HepG2 (cell line): ENCODE data around the gene ITPK1. TPM values are rescaled to one million over a fixed set of nuclear protein-coding genes. Genes with fewer than 3 reads are reported as not detected.

Experiments
- ATAC-seq: fragments of 200-7000 bp; cut with Tn5 transposase; 3 replicates; pipeline ENCODE4 v1.9.1; 2020; ENCODE audit warnings: mild to moderate bottlenecking, moderate library complexity
- BruUV-seq: library from RNA; stranded (reverse); fragments of 400-500 nt; replicated peaks from 2 replicates; lab custom pipeline; 2021; lab: Mats Ljungman, UMichigan
- CTCF ChIA-PET: fragments of 300-600 bp; formaldehyde crosslinking; extraction: SDS; loops from one replicate; lab custom pipeline; 2021; ENCODE audit warnings: low total read pairs, inconsistent platforms, low intra/inter-chr PET ratio; lab: Yijun Ruan, JAX
- POLR2A ChIA-PET: fragments of 350-600 bp; sonication (Branson Sonifier 250); formaldehyde crosslinking; loops from one replicate; lab custom pipeline; 2020; ENCODE audit warnings: antibody characterized with exemption, inconsistent platforms; lab: Yijun Ruan, JAX
- DNase-seq: peaks from one replicate; pipeline ENCODE4 v3.0.0-alpha.2; 2015; ENCODE audit warnings: low spot score
- FAIRE-seq: peaks from 3 replicates; lab custom pipeline; 2011; peaks lifted over from hg19 to GRCh38; lab: Jason Lieb, UNC
- H2AFZ ChIP-seq: one replicate; pipeline ENCODE4 v1.6.1; 2011; ENCODE audit warnings: low read length, inconsistent platforms
- H3K27ac ChIP-seq: fragments of 300-600 bp; 3 replicates; pipeline ENCODE4 v1.8.0; 2011; ENCODE audit warnings: mixed run types, mild to moderate bottlenecking, mixed read lengths, low read length, inconsistent platforms; ENCODE audit not compliant: insufficient read depth; ENCODE audit errors: extremely low read length
- H3K27me3 ChIP-seq, 2 experiments: fragments of 200-600 bp in 1 of 2; 2 replicates in 1 of 2; 3 replicates in 1 of 2; pipeline versions ENCODE4 v1.6.0 to v1.8.0; 2011; ENCODE audit warnings: low read length in 2 of 2, mild to moderate bottlenecking in 2 of 2, moderate library complexity in 2 of 2, inconsistent platforms in 1 of 2; ENCODE audit not compliant: insufficient read depth in 2 of 2, control insufficient read depth in 1 of 2
- H3K36me3 ChIP-seq, 2 experiments: fragments of 200-600 bp in 1 of 2; replicated peaks in 1 of 2; 2 replicates in 1 of 2; 3 replicates in 1 of 2; pipeline versions ENCODE4 v1.5.1 to v1.8.0; 2011; ENCODE audit warnings: low read length in 2 of 2, inconsistent platforms in 1 of 2; ENCODE audit not compliant: insufficient read depth in 2 of 2, control insufficient read depth in 1 of 2
- H3K4me1 ChIP-seq: 2 replicates; pipeline ENCODE4 v1.5.1; 2012; ENCODE audit warnings: low read length, inconsistent platforms; ENCODE audit not compliant: insufficient read depth
- H3K4me2 ChIP-seq: 2 replicates; pipeline ENCODE4 v1.6.0; 2011; ENCODE audit warnings: low read depth, low read length, inconsistent platforms
- H3K4me3 ChIP-seq, 3 experiments: fragments of 200-600 bp in 1 of 3; sonication (generic), shearing (Covaris generic) in 1 of 3; replicated peaks in 1 of 3; 2 replicates each; pipeline ENCODE4 v1.5.1; 2011 to 2016; ENCODE audit warnings: low read length in 3 of 3, inconsistent platforms in 2 of 3, low read depth in 2 of 3, mild to moderate bottlenecking in 2 of 3, control low read depth in 1 of 3, mixed read lengths in 1 of 3; ENCODE audit not compliant: insufficient read depth in 1 of 3
- H3K79me2 ChIP-seq: one replicate; pipeline ENCODE4 v1.6.1; 2011; ENCODE audit warnings: low read length, inconsistent platforms; ENCODE audit not compliant: insufficient read depth
- H3K9ac ChIP-seq: 2 replicates; pipeline ENCODE4 v1.6.0; 2011; ENCODE audit warnings: mild to moderate bottlenecking, low read depth, low read length, inconsistent platforms; ENCODE audit not compliant: insufficient read depth
- H3K9me3 ChIP-seq: 2 replicates; pipeline ENCODE4 v1.5.1; 2012; ENCODE audit warnings: mild to moderate bottlenecking, low read length
- H4K20me1 ChIP-seq: 2 replicates; pipeline ENCODE4 v1.6.0; 2011; ENCODE audit warnings: inconsistent platforms, mild to moderate bottlenecking, low read length, moderate library complexity; ENCODE audit not compliant: insufficient read depth
- MYC ChIP-seq: sonication (generic); formaldehyde crosslinking; IDR thresholded peaks from 2 replicates; pipeline ENCODE4 v1.9.0; 2021; ENCODE audit warnings: missing genetic modification reagents, borderline replicate concordance
- SOX6 ChIP-seq, 2 experiments: fragments of 450-650 bp in 1 of 2; sonication (generic) in 1 of 2; formaldehyde crosslinking in 1 of 2; IDR thresholded peaks; 2 replicates each; pipeline versions ENCODE4 v1.4.0 to v1.6.1; 2017 to 2020; ENCODE audit warnings: antibody characterized with exemption in 1 of 2, mild to moderate bottlenecking in 1 of 2, missing genetic modification reagents in 1 of 2
- WGBS: methylation state at CpG from one replicate; pipeline ENCODE4 v1.1.6; 2017; ENCODE audit warnings: low lambda C conversion rate; 5-methylcytosine and 5-hydroxymethylcytosine counted together
- in situ Hi-C: cut with HindIII; loops from 2 replicates; pipeline ENCODE4 v1.10.0; 2017; ENCODE audit warnings: low pct_unique_long_range_greater_than_20kb; ENCODE audit not compliant: extremely low pct_ligation_motif_present
- intact Hi-C: fragments of 100-400 bp; cut with micrococcal nuclease; formaldehyde crosslinking; loops from one replicate; pipeline ENCODE4 v1.10.0; 2022; ENCODE audit not compliant: unreplicated experiment
- polyA plus RNA-seq, 8 experiments: library from polyadenylated mRNA; depleted of rRNA in 3 of 8; stranded (reverse) in 7 of 8; unstranded in 1 of 8; fragments of >200 nt; fragmentation: Illumina TruSeq in 4 of 8; extraction: Trizol in 4 of 8; gene quantifications; 2 replicates each; pipeline versions ENCODE4 v1.2.1 to v1.2.3, GENCODE V29; 2011 to 2016; ENCODE audit warnings: low read depth in 4 of 8, missing spikeins in 1 of 8, mixed read lengths in 1 of 8; ENCODE audit not compliant: insufficient read depth in 1 of 8
- total RNA-seq, 5 experiments: library from RNA; depleted of rRNA; stranded (reverse); fragments of >200 nt; fragmentation: Illumina TruSeq; extraction: Trizol; gene quantifications; 2 replicates each; pipeline ENCODE4 v1.2.3, GENCODE V29; 2016; ENCODE audit warnings: low read depth in 1 of 5
- TF ChIP-seq, protein P1 (sequence below): sonication (generic); formaldehyde crosslinking; IDR thresholded peaks from 2 replicates; pipeline ENCODE4 v1.5.1; 2020; ENCODE audit warnings: mild to moderate bottlenecking, missing genetic modification reagents, moderate library complexity

The ITPK1 gene
- total and polyA plus RNA-seq, 2 of the 13 experiments (the other 11 are each of a cell fraction or from before 2014, with no cell fraction given), result 20.5 to 47.5 TPM

DNA sequence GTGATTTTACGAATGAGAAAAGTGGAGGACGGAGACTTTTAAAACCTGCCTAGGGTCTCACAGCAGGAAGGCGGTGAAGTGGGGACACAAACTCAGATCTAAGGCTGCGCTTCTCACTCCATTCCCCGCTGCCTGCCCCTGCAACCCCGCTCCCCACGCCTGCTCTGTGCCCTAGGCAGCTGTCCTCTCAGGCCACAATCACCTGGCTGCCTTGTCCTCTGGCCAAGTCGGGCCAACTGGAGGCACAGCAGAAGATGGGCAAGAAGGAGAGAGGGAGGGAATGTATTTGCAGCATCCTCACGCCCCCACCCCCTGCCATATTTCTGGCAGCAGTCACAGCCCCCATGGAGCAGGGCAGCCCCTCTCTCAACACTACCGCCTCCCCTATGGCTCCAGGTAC, 97.8 kb downstream of the ITPK1 start:
- ChIA-PET POLR2A (no interaction called here), CTCF (no interaction called here)
- H3K4me3 ChIP-seq, result 0 out of 6 replicates have a peak overlapping the region, but pooled peaks of 1 of the 3 experiments have one; percentile 6
- peaks cover 79% of the 10 kb centered on the region for H3K4me1 ChIP-seq
- H3K79me2 ChIP-seq, result peaks cover 8% of the 10 kb centered on the region
- peak overlapping the region; percentile 85 for H3K27ac ChIP-seq
- DNase-seq, result no peak
- H3K9ac ChIP-seq, result peak overlapping the region; percentile 76; the same call in 1 of the 2 replicates
- TF ChIP-seq SOX6 (IDR thresholded peaks at IDR 0.05) (no peak), SOX6 (CRISPR knock-in tag; IDR thresholded peaks at IDR 0.05) (no peak), MYC (CRISPR knock-in tag) (0 out of 2 replicates have a peak, but pooled peaks have one; percentile 7)
- TF ChIP-seq, protein P1, sequence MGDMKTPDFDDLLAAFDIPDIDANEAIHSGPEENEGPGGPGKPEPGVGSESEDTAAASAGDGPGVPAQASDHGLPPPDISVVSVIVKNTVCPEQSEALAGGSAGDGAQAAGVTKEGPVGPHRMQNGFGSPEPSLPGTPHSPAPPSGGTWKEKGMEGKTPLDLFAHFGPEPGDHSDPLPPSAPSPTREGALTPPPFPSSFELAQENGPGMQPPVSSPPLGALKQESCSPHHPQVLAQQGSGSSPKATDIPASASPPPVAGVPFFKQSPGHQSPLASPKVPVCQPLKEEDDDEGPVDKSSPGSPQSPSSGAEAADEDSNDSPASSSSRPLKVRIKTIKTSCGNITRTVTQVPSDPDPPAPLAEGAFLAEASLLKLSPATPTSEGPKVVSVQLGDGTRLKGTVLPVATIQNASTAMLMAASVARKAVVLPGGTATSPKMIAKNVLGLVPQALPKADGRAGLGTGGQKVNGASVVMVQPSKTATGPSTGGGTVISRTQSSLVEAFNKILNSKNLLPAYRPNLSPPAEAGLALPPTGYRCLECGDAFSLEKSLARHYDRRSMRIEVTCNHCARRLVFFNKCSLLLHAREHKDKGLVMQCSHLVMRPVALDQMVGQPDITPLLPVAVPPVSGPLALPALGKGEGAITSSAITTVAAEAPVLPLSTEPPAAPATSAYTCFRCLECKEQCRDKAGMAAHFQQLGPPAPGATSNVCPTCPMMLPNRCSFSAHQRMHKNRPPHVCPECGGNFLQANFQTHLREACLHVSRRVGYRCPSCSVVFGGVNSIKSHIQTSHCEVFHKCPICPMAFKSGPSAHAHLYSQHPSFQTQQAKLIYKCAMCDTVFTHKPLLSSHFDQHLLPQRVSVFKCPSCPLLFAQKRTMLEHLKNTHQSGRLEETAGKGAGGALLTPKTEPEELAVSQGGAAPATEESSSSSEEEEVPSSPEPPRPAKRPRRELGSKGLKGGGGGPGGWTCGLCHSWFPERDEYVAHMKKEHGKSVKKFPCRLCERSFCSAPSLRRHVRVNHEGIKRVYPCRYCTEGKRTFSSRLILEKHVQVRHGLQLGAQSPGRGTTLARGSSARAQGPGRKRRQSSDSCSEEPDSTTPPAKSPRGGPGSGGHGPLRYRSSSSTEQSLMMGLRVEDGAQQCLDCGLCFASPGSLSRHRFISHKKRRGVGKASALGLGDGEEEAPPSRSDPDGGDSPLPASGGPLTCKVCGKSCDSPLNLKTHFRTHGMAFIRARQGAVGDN (CRISPR knock-in tag), result peak; percentile 24
- TF ChIP-seq, all 625 proteins: peak for 2
- no peaks in the 10 kb centered on the region for H3K9me3 ChIP-seq
- intact Hi-C loops, result no loop called here
- no peak overlapping the region for H2AFZ ChIP-seq
- H3K27me3 ChIP-seq, result no peaks in the 10 kb centered on the region
- ATAC-seq (no peak), FAIRE-seq (no peak)
- WGBS, result 90% methylated on average over 9 of the region's 10 CpGs
- H3K36me3 ChIP-seq, result peaks cover 4 to 5% of the 10 kb centered on the region in 2 experiments; a peak in 4 of 5 replicates
- BruUV-seq, result no TSS peak
- in situ Hi-C loops, result no loop called here
- peak overlapping the region; percentile 39 for H3K4me2 ChIP-seq
- H4K20me1 ChIP-seq, result no peaks in the 10 kb centered on the region
